GM18511 (cell line): ENCODE data around the gene SBF2.

Source experiments
- ATAC-seq: cut with Tn5 transposase; IDR thresholded peaks from one replicate; pipeline ENCODE4 v1.9.1; 2021; ENCODE audit warnings: mild to moderate bottlenecking, moderate library complexity; ENCODE audit not compliant: unreplicated experiment

SBF2 gene

DNA sequence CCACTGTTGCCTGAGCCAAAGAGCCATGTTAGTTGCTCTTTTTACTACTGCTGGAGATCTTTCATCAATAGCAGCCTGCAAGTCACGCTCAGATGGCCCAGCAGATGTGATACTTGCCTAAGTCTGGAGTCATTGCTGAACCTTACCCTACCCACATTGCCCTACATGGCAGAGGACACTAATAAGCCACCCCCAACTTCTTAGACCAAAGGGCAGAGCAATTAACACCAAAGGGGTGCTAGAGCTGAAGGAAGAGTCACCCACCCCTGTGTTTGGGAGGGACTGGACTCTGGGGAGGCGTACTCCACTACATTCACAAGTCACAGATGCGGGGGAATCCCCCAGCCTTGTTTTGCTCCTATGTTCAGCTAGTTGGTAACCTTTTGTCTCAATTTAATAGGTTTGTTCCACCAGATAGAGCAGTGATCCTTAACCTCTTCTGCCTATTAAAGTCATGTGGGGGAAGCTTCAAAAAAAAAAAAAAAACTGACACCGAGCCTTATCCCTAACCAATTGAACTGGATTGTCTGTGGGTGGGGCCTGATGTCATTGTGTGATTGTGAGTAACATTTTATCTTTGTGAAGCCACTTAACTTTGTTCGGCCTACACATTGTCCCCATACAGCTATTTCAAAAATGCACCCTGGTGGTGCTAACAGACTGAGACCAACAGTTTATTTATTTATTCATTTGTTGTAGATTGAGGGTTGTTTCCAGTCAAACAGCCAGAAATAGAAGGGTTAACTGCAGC, 23.9 kb upstream of the SBF2 start:
- ATAC-seq, result peak; percentile 77

DNA sequence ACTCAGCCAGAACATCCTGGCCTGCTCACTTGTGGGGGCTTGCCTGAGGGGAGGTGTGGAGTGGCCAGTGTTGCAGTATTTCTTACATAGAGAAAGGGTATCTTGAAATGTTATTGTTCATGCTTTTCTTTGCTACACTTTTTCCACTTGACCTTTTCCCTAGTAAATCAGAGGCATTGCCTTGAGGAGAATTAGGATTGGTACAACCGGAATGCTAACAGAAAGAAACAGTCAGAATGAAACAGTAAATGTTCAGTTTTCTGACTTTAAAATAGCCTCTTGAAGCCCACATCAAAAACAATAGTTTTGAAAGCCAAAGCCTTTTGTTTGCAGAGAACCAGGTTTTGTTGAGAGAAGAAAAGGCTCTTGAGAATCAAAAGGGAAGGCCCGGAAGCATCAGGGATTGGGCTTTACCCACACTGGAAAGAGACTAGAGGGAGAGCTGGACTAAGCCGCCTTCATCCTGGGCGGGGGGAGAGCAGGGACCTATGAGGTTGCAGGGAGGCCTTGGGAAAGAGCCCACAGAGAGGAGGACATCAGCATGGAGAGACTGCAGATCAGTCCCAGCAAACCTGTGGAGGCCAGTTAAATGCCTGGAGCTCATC, 23.2 kb upstream of the SBF2 start:
- ATAC-seq, result peak; percentile 7

DNA sequence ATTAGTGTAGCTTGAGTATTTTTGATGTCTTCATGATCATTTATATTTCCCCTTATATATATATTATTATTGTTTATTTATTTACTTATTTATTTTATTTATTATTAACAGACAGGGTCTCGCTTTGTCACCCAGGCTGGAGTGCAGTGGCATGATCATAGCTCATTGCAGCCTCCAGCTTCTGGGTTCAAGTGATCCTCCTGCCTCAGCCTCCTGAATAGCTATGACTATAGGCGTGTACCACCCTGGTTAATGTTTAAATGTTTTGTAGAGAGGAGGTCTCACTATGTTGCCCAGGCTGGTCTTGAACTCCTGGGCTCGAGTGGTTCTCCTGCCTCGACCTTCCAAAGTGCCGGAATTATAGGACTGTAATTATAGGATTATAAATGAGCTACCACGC, 21.1 kb upstream of the SBF2 start:
- no peak for ATAC-seq

DNA sequence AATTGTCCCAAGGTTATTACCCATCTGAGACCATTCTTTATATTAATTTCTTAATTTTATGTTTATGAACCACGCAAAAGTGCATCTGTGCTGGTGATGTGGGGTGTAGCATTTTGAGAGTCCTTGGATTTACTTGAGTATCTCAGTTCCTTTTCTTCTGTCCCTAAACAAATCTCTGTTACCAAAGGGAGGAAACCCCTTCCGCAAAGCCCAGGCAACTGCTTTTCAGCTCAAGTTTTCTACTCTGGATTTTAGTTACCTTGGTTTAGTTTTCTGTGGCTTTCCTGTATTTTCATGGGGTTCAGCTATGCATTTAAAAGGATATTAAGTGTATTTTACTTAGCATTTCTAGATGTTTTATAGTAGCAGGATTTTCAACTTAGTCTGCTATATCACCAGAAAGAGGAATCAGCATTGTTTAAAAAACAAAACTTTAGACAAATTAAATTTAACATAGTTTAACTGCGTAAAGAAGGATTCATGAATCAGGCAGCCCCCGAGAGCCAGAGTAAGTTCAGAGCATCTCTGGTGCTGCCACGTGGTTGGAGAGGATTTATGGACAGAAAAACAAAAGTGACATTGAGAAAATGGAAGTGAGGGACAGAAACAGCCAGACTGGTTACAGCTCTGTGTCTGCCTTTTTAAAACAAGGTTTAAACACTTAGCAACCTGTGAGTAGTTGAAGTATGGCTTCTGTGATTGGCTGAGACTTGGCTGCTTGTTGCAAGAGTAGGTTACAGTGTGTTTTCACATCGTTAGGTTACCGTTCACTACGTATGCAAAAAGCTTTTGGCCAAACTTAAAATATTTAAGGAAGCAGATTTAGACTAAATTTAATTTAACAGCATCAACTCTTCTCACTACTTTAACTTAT, 20.4 kb upstream of the SBF2 start:
- ATAC-seq, result peak; percentile 70

DNA sequence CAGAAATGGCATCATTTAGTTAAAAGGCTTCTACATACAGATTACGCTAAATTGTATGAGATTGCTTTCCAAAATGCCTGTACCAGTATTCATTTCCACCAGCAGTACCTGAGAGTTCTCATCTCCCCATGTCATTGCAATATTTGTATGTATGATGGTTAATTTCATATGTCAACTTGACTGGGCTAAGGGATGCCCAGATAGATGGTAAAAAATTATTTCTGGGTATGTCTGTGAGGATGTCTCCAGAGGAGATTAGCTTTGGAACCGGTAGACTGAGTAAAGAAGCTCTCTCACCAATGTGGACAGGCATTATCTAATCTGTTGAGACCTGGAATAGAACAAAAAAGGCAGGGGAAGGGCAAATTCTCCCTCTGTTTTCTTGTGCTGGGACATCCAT, 17.8 kb upstream of the SBF2 start:
- ATAC-seq, result no peak

DNA sequence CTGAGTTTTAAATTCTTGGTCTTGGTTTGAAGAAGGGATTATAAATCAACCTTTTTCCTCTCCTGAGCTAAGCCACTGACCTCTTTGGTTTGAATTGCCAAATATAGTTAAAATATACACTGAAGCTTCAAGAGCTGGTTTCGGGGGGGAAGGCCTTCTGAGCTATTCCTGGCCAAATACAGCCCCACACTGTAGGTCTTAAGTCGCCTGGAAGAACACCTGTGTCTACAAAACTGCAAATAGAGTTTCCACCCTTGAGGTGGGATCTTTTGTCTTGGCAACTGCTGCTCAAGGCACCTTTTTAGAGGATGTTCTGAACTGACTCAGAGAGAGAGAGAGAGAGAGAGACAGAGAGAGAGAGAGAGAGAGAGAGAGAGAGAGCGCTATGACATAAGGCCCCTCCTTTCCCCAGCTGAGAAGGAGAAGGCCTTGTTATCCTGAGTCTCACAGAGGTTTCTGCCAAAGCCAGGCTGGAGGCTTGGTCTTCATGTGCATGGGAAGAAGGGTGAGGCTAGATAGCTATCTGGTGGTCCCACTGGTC, 16.4 kb upstream of the SBF2 start:
- no peak for ATAC-seq

DNA sequence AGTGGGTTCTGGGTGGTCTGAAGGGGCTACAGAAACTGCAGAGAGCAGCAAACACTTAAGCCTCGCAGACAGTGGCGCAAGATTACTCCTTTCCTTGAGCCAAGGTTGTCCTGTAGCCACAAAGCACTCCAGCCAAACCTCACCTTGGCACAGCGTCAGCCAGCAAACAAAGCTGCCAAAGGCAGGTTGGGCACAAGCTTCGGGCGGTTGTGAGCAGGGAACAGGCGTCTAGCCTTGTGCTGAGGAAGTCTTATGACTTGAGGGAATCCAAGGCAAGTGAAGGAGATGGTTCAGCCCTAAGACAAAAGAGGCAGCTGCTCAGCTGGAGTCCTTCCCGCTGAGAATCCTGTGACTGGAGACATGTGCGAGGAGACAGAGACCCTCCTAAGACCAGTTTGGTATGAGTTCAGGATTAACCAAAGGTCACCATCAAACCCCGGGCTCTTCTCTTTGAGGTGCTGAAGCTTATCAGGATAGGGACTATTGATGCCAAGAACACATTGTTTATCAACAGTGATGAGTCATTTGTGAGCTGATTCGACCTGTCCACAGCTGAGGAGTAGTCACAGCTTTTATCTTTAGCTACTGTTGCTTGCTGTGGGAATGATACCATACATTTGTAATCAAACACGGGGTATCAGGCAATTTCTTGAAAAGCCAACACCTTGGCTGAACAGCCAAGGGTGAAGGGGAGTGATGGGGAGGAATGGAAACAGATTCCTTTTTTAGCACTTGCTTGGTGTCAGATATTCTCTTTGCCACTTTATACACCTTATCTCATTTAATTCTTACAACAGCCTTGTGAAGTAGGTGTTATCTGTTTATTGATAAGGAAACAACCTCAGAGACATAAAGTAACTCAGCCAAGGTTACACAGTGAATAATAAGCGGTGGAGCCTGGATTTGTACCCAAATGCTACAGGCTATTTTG, 15.4 kb upstream of the SBF2 start:
- ATAC-seq, result no peak

DNA sequence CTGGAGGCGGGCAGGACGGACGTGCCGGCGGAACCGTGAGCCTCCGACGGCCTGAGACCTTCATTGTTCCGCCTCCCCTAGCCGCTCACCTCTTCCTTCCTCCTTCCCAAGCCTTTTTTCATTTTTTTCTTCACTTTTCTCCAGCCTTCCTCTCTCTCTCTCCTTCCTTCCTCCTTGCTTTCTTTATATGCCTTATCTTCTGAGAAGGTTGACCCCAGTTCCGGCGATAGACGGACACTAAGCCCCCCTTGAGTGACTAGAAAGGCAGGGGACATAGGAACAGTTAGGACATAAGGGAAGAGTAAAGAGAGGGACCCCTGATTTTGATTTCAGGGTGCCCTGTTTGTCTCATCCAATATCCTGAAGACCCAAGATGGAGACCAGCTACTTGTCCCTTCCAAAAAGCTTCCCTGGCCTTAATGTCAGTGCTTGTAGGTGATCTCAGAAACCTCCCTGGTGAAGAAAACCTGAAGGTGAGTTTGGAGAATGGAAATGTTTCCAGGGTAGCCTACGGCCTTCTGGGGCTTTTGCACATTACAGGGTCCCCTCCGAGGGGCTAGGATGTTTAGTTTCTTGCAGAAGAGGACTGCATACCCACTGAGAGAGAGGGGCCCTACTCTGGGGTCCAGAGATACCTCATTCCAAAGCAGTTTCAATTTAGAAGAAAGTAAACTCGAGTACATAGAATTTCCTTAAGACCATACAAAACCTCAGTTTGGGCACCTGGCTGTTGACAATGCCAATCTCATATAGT, 14.4 kb upstream of the SBF2 start:
- no peak for ATAC-seq

DNA sequence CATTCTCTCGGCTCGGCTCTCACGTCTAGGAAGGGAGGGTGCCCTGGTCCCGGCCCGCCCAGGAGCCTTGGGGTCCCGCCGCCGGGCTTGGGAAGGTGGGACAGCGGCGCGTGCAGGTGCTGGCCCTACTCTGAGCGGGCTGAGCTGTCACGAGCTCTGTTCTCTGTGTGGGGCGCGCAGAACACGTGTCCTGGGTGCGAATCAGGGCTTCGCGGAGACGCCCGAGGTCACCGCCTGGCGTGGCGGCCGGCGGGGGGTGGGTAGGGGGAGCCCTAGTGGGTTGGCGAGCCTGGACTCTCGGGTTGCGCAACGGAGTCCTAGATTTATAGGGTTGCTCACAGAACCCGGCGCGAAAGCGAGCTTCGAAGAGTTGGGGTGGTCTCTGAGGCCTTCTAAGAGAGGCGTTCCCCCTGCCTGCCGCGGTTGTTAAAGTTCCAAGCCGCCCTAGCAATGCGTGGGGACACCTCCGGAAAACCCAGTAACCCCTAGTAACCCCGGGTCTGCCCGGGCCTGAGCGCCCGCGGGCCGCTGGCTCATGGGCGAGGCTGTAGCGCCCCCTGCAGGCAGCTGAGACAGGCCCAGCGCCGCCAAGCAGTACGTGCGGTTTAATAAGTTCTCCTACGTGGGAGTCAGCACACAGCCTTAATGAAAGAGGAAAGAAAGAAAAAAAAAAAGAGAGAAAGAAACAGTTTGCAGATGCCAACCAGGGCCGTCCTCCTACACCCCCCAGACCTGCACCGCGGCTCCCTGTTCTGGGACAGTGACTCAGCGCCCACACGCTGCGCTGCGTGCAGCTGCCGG, 13.6 kb upstream of the SBF2 start:
- ATAC-seq, result peak; percentile 72

DNA sequence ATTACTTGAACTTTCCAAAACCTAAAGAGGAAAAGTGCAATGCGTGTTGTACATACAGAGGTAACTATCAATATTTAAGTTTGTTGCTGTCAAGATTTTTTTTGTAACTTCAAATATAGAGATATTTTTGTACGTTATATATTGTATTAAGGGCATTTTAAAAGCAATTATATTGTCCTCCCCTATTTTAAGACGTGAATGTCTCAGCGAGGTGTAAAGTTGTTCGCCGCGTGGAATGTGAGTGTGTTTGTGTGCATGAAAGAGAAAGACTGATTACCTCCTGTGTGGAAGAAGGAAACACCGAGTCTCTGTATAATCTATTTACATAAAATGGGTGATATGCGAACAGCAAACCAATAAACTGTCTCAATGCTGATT, 13.0 kb upstream of the SBF2 start:
- no peak for ATAC-seq

DNA sequence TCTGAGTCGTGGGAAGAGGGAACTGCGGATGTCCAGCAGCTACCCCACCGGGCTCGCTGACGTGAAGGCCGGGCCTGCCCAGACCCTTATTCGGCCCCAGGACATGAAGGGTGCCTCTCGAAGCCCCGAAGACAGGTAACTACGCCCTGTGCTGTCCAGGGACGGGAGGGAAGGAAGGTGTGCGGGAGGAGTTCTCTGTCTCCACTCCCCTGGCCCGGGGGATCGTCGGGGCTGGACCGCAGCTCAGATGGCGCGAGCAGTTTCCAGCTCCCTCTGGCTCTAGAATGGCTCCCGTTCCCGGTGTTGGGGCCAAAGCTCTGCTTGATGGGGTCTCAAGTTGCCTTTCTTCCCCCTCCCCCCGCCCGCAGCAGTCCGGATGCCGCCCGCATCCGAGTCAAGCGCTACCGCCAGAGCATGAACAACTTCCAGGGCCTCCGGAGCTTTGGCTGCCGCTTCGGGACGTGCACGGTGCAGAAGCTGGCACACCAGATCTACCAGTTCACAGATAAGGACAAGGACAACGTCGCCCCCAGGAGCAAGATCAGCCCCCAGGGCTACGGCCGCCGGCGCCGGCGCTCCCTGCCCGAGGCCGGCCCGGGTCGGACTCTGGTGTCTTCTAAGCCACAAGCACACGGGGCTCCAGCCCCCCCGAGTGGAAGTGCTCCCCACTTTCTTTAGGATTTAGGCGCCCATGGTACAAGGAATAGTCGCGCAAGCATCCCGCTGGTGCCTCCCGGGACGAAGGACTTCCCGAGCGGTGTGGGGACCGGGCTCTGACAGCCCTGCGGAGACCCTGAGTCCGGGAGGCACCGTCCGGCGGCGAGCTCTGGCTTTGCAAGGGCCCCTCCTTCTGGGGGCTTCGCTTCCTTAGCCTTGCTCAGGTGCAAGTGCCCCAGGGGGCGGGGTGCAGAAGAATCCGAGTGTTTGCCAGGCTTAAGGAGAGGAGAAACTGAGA, 12.2 kb upstream of the SBF2 start:
- no peak for ATAC-seq

DNA sequence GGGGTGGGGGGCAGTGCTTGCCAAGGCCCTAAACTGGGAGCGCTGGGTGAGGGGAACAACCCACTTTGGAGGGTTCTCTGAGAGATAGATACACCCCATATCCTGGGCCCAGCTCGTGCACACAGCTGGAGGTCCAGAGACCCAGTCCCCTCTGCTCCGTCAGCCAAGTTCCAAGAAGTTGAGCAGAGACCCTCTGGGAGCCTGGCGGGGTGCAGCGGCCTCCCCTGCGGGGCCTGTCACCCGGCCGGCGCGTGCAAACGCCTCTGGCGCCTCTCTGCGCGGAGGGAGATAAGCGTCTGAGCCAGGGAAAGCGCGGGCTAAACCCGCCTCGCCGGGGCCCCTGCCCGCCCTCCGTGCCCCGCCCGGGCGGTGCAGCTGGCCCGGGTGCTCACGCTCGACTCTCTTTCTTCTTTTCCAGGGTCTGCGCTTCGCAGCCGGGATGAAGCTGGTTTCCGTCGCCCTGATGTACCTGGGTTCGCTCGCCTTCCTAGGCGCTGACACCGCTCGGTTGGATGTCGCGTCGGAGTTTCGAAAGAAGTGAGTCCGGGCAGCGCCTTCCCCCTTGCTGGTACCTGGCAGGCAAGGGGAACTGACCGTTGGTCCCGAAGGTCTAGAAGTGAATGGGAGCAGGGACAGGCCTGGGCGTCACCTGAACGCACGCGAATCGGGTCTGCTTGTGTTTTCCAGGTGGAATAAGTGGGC, 11.4 kb upstream of the SBF2 start:
- no peak for ATAC-seq

DNA sequence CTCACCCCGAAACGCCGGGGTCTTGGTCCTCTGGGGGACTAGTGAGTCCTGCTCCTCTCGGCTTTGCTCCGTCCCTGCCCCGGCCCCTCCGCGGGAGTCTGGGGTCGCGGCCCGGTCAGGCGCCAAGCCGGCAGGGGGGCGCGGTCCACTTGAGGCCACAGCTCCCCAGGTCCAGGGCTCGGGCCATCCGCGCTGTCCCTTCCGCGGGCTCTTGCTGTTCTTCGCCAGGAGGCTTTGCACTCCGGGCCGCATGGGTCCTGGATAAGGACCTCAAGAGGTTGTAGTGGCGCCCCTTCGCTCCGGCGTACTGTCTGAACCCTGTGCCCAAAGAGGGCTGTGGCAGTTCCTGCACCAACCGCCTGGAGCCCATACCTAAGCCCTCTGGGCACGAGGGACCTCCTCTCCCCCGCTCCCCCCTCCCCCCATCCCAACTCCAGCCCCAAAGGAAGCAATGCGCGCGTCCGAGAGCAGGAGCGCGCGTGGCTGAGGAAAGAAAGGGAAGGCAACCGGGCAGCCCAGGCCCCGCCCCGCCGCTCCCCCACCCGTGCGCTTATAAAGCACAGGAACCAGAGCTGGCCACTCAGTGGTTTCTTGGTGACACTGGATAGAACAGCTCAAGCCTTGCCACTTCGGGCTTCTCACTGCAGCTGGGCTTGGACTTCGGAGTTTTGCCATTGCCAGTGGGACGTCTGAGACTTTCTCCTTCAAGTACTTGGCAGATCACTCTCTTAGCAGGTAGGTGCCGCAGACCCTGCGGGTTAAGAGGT, 10.7 kb upstream of the SBF2 start, which contains the start of gene ADM:
ADM (plus strand) TSS at position 579 of the 767 bp plus-strand sequence. CDS start 628 bp downstream, outside the sequence.
- no peak for ATAC-seq

DNA sequence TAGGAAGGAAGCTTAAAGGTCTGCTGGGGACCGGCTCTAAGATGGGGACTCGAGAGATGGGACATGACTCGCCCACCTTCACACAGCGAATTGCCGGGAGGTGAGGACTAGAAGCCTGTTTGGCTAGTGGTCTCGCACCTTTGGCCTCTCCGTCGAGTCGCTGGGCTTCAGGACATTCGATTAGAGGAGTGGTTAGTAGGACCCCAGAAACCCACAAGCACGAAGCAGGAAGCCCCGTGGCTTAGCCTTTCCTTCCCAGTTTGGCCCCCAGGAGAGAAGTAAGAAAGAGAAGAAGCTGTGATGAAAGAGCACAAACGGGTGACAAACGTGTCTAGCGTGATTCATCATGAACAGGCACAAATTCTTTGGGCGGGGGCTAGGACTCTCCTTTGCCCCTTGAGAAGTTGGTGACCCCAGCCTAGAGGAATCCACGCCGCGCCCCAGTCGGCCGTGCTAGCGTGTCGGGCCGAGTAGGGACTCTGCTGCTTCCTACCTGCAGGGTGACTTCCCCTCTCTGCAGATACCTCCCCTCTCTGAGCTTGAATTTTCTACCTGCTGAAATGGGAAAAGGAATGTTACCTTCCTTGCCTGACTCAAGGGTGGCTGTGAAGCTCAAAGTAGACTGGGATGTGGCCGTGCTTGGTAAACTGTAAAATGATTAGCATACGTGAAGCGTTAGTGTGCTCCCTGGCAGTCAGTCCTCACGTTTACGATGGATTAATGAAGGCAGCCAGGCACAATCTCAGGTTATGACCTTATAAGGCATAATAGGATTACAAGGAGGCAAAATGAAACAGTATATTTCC, 9.7 kb upstream of the SBF2 start:
- no peak for ATAC-seq

DNA sequence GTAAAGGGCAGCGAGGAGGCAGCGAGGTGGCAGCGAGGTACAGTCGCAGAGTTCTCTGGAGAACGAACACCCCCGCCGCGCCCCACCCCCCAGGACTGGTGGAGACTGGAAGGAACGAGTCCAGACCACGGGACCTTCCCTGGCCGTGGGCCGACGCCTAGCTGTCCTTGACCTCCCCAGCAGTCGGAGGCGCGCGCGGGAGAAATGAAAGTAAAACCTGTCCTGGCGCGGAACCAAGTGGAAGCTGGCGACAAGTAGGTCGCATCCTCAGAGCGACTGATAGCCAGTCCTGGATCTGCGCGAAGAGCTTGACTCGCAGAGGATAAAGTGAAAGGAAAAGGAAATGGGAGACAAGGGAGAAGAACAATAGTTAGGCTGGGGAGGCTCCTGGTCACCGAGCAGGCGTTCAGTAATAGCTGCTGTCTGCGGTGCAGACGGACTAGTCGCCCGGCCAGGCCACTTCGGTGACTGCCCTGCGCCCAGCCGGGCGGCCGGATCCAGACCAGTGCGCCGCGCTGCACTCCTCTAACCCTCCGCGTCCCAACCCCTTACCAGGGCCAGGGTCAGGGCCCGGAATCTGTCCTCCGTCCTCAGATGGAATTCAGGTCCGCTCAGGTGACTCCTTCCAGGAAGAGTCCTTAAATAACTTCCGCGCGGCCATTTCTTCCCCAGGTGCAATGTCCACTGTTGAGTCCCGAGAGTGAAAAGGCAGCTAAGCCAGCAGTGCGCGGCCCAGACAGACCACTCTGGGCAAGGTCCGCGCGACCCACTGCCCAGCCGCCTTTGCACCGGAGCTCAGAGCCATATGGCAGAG, 8.9 kb upstream of the SBF2 start:
- no peak for ATAC-seq
